GM04503 (cell line): ENCODE data around the gene LRRN4.
A peak's percentile ranks its signal among the peaks of the same experiment; 100 is the strongest.
"Not testable (repeated sequence)": the region's sequence is repeated elsewhere in the genome, so short reads cannot be mapped to it uniquely, and the experiment has no call there.

Experiments
- DNase-seq: peaks from one replicate; pipeline ENCODE4 v3.0.0-alpha.2; 2012; ENCODE audit warnings: low read depth

LRRN4 gene

DNA sequence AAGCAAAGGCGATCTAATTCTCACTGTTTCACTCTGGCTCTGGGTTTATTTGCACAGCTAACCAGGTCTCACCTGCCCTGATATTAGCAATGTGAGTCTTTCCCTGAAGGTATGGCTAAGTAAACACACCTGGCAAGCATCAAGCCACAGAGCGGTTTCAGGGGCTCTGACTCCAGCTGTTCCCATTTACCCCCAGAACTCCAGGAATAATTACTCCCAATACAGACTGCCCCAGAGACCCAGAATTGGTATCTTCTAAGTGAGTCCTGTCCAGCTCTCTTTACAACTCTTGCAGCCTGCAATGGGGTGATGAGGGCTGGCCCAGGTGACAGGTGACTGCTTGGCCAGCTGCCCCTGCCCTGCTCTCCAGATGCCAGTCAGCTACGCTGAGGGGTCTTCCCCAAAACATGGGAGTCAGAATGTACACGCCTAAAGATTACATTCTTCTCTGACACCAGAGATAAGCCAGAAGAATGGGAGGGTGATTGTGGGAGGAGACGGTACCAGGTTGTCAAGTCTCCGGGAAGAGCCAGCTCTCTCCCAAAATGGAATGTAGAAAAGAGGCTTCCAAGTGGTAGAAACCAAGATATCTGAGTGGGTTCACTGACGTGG is 4.9 kb upstream of the LRRN4 start:
- DNase-seq: no peak

- DNase-seq: no peak
Measured at GRCh38 chr20:6057691-6058090, 3.8 kb upstream of the LRRN4 start.

DNA sequence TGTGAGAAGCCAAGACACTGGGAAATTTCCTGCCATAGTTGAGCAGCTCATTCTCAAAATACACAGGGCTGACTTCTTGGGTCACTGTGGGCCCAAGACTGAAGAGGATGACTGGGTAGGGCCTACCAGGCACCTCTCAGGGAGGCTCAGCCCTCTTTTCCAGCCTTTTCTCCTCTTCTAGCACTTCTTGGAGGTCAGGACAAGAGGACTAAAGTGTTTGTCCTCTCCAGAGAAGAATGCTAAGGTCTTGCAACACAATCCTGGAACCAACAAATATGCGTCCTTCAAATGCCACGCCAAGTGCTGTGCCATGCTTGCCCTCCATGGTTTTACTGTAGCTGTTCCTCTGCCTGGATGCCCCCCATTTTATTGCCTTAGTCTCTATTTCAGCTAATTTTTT is 3.3 kb upstream of the LRRN4 start:
- DNase-seq: no peak

GRCh38 chr20:6055981-6056569 is 2.2 kb upstream of the LRRN4 start:
- DNase-seq: no peak

- DNase-seq: no peak
Measured at GRCh38 chr20:6055161-6055783, 1.4 kb upstream of the LRRN4 start.

DNA sequence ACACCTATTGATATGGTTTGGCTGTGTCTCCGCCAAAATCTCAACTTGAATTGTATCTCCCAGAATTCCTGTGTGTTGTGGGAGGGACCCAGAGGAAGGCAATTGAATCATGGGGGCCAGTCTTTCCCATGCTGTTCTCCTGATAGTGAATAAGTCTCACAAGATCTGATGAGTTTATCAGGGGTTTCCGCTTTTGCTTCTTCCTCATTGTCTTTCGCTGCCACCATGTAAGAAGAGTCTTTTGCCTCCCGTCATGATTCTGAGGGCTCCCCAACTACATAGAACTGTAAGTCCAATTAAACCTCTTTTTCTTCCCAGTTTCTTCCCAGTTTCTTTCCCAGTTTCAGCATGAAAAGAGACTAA is 810 bp upstream of the LRRN4 start:
- not testable (repeated sequence) for DNase-seq

- DNase-seq: no peak
Measured at GRCh38 chr20:6053064-6053775, 640 bp downstream of the LRRN4 start.

DNA sequence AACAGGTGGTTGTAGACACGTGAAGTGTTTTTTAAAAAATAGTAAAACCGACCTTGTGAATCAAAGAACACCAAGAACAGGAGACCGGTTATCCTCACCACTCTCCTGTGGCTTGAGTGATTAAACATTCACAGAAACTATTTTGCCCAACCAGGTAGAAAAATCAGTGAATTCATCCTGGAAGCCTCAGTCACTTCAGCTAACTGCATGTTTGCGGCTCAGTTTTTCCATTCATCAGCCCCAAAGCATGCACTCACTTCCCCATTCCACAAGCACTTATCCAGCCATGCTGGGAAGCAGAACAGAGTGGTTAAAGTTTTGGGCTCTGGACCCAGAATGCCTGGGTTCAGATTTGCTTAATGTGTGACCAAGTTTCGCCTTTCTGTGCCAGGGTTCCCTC is 2.4 kb downstream of the LRRN4 start:
- DNase-seq: peak; percentile 37

- no peak for DNase-seq
Measured at GRCh38 chr20:6048391-6048790, 5.5 kb downstream of the LRRN4 start.

DNA sequence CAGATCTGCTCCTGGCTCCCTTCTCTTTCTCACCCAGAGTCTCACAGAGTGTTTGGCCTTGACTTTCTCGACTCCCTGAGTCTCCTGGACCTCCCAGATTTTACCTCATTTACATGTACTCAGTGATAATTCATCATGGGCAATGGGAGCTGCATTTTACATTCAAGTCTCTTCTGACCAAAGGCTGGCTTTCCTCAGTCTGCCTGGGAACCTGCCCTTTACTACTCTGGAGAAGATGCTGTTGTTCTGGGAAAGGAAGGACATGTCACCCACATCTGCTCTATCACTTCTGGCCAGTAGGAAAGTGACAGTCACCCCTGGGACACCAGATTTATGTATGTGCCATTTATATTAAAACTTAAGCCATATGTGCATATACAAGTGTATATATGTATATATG is 7.4 kb downstream of the LRRN4 start:
- DNase-seq: no peak

DNA sequence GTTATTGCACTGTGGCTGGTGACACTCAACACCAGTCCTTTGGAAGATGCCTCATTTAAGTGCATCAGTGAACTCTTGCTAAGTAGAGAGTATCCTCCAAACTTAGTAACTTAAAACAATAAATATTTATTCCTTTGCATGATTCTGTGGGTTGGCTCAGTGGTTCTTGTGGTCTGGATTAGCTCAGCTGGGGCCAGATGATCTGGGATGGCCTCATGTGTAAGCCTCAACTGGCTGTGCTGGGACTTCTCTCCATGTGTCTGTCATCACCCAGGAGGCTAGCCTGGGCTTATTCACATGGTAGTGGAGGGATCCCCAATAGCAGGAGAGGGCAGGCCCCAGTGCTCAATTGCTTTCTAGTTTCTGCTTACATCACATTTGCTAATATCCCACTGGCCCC is 8.3 kb downstream of the LRRN4 start:
- peak; percentile 14 for DNase-seq

DNA sequence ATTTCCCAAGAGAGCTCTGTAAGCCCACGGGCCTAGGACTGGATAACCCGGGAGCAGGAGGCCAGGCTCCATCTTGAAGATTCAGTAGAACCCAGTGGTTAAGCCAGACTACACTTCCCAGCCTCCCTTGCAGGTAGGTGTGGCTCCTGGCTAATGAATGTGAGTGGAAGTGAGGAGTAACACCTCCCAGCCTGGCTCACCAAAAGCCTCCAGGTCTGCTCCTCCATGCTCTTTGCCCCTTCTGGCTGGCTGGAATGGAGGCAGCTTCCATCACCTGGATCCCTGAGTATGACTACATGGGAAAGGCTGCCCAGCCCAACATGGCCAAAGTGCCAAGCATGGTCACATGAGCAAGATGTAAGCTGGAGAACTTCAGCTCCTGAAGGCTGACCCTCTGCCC is 9.7 kb downstream of the LRRN4 start:
- no peak for DNase-seq

DNA sequence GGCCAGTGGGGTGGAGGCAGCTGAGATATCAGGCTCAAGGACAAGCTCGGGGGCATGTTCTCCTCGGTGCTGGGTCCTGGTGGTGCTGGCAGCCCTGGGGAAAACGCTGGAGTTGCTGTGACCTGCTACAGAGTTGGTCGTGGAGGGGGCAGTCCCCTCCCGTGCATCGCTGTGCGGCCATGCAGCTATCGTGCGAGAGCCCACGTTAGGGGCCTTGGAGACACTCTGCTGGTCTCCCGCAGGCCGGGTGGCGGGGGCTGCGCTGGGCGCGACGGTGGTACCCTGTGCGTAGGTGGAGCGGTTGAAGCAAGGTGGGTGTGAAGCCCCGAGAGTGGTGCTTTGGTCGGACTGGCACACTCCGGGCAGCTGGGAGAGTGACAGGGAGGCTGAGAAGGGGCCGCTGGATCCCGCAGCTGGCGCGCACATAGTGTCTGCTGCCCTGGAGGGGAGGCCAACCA is 12.0 kb downstream of the LRRN4 start:
- DNase-seq: no peak

DNA sequence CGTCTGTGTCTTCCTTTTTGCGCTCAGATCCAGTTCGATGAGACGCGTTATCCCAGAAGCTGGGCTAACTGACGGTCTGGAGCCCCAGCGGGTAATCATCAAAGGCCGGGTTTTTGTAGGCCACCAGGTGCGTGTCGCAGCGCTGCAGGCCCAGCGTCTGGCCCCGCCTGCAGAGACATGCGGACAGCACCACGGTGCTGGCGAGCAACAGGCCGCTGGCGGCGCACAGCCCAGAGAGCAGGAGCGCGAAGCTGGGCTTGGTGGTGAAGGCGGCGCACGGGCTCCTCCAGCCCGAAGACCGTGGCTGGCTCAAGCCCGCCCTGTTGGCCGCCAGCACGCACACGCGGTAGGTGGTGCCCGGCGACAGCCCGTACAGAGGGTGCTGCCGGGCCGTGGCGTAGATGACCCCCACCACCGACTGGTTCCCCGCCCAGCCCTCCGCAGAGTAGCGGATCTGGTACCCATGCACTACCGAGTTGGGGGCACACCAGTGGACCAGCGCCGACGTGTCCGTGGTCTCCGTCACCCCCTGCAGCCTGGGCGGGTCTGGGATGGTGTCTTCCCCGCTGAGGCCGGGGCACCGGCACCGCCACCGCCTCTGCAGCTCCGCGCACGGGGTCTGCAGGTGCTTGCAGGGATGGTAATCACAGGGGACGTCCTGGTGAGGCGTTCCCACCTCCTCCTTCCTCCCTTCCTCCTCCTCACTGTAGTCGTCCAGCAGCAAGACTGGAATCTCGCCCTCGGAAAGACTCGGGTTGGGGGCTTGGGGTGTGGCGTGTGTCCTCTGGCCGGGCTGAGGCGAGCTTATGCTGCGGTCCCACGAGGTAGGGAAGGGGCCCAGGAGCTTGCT is 12.7 kb downstream of the LRRN4 start:
- no peak for DNase-seq

DNA sequence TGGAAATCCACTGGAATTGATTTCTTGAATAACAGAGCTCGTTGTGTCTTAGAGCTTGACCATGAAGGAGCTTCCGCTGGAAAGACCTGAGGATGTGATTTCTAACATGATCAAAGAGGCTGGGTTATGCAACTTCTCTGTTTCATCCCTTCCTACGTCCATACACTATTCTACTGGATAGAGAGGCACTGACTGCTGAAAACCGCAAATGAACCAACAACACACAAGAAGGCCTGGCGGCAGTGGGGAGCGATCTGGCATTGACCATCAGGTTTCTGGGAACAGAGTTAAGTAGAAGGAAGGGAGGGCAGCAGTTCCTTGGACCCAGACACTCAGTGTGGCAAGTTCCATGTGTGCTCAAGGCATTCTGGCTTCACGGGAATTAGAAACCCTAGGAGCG is 13.3 kb downstream of the LRRN4 start:
- DNase-seq: no peak

- no peak for DNase-seq
Measured at GRCh38 chr20:6039766-6040165, 14.1 kb downstream of the LRRN4 start.

DNA sequence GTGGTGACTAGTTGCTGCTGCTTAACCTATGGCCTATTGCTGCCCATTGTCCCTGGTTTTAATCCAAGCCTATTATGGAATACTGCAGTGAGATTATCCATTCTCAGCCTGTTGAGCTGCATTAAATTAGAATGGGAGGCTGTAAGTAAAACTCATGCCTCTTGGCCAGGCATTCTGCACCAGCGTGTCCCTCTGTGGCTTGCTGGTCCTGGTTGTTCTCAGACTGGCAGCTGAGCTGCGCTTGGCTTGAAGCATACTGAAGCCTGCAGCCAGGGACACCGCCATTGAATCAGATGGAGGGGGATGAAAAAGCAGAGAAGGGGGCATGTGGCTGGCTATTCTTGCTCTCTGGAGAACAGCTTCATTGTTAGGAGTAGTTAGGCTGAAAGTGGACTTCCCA is 15.6 kb downstream of the LRRN4 start:
- no peak for DNase-seq

GRCh38 chr20:6037082-6037481 is 16.8 kb downstream of the LRRN4 start:
- no peak for DNase-seq

DNA sequence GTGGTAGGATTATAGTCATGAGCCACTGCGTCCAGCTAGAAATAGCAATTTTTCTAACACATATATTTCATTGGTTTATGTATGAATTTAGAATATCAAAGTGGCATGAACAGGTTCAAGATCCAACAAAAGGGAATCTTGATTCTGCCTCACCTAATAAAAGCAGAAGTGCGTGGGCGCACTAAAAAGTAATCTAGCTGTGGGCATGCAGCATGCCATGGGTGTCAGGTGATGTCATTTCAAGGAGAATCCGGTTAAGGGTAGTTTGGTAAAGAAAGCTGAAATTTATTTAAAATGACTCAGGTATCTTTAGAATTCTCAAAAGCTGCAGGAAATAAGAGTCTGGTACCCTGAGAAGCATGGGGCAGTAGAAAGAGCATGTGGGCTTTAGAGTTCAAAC is 17.6 kb downstream of the LRRN4 start:
- DNase-seq: no peak

- DNase-seq: peak; percentile 3
Measured at GRCh38 chr20:6034134-6034969, 19.5 kb downstream of the LRRN4 start.

DNA sequence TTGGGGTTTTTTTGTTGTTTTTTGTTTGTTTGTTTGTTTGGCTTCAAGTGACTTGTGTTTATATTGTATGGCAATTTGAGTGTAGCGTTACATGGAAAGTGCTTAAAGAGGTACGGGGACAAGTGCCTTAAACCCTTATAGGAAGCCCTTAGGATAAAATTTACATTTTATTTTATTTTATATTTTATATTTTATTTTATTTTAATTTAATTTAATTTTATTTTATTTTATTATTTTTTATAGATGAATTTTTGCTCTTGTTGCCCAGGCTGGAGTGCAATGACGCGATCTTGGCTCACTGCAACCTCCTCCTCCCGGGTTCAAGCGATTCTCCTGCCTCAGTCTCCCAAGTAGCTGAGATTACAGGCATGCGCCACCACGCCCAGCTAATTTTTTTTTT is 21.0 kb downstream of the LRRN4 start:
- DNase-seq: not testable (repeated sequence)
